ENCODE results near the gene GARRE1.

Gene GARRE1

DNA sequence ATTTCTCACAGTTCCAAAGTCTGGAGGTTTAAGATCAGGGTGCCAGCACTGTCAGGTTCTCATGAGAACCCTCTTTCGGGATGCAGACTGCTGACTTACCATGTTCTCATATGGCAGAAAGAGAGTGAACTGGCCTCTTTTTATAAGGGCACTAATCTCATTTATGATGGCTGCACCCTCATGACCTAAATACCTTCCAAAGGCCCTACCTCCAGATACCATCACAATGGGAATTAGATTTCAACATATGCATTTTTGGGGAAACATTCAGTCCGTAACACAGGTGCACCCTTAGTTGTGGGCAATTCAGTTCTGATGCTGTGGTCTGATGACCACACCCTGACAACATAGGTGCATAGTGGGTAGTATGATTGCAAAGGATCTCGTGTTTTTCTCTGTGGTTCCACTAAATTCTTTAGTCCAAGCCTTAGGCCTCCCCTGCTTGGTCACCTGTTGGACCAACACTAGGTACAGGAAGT lies 33.3 kb downstream of the GARRE1 start:
- no peak for DNase-seq (ENCODE audit: low read depth, low spot score)
- no peak overlapping the region for H3K4me3 ChIP-seq (ENCODE audit: low read depth, low read length)
- CTCF ChIA-PET = no interaction called here
- POLR2A ChIA-PET = no interaction called here
- TF ChIP-seq, protein P1, sequence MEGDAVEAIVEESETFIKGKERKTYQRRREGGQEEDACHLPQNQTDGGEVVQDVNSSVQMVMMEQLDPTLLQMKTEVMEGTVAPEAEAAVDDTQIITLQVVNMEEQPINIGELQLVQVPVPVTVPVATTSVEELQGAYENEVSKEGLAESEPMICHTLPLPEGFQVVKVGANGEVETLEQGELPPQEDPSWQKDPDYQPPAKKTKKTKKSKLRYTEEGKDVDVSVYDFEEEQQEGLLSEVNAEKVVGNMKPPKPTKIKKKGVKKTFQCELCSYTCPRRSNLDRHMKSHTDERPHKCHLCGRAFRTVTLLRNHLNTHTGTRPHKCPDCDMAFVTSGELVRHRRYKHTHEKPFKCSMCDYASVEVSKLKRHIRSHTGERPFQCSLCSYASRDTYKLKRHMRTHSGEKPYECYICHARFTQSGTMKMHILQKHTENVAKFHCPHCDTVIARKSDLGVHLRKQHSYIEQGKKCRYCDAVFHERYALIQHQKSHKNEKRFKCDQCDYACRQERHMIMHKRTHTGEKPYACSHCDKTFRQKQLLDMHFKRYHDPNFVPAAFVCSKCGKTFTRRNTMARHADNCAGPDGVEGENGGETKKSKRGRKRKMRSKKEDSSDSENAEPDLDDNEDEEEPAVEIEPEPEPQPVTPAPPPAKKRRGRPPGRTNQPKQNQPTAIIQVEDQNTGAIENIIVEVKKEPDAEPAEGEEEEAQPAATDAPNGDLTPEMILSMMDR (IDR thresholded peaks at IDR 0.05; ENCODE audit: insufficient read depth, low read length, missing control alignments) = no peak

DNA sequence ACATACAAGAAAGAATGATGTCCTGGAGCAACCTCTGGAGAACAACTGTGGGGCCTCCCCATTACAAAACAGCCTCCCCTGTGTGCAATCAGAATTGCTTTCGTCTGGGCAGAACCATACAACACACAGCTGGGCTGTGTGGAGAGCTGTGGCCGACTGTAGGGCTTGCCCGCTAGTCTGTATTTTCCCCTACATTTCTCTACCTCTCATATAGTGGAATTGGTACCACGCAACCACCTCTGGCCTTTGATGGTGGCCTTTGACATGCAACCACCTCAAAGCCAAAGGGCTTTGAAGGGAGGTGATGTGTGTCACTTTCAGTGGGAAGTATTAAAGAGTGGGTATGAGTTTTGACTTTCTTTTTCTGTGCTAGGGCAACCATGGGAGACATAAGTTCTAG lies 34.0 kb downstream of the GARRE1 start:
- ChIA-PET POLR2A (no interaction called here), CTCF (interaction anchor here (0.8 kb wide), 1 partner anchor 15 kb away, joined by 3 read pairs; no protein-coding TSS in a partner anchor)
- H3K4me3 ChIP-seq (ENCODE audit: low read depth, low read length) = no peak overlapping the region
- TF ChIP-seq, protein P1 (IDR thresholded peaks at IDR 0.05; ENCODE audit: insufficient read depth, low read length, missing control alignments) = no peak
- no peak for DNase-seq (ENCODE audit: low read depth, low spot score)

DNA sequence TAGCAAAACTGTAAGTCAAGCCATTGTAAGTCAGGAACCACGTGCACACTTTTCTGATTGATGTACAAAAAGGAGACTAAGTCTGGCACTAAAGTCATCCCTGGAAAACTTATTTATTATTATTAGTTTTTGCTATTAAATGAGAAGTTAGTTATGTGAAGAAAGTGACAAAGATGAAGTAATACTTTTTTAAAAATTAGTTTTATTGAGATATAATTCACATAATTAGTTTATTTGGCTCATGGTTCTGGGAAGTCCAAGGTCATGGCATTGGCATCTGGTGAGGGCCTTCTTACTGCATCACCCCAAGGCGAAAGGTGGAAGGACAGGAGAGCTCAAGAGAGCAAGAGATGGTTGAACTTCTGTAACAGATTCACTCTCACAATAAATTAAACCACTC lies 36.9 kb downstream of the GARRE1 start:
- no peak for DNase-seq (ENCODE audit: low read depth, low spot score)
- no peak overlapping the region for H3K4me3 ChIP-seq (ENCODE audit: low read depth, low read length)
- ChIA-PET CTCF (no interaction called here), POLR2A (no interaction called here)
- TF ChIP-seq, protein P1 (IDR thresholded peaks at IDR 0.05; ENCODE audit: insufficient read depth, low read length, missing control alignments) = no peak

DNA sequence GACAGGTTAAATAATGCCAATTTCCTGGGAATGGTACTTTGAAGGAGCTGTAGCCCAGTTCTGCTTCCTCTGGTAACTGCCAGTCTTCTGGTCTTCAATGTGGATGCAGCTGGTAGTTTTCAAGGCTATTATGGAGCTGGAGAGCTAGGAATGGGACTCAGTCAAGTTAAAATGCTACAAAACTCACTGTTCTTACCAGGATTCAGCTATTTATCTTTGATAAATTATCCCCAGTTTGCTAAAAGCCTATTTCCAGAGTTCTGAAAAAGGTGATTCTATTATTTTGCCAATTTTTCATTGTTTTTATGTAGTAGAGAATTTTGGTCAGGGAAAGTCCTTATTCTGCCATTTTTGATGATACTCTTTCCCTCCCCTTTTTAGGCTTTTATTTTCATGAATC lies 40.7 kb downstream of the GARRE1 start:
- DNase-seq (ENCODE audit: low read depth, low spot score) = no peak
- CTCF ChIA-PET = interaction anchor here (0.7 kb wide), 1 partner anchor 41 kb away, joined by 5 read pairs; no protein-coding TSS in a partner anchor
- TF ChIP-seq, protein P1 (IDR thresholded peaks at IDR 0.05; ENCODE audit: insufficient read depth, low read length, missing control alignments) = no peak
- H3K4me3 ChIP-seq (ENCODE audit: low read depth, low read length) = no peak overlapping the region
- POLR2A ChIA-PET = no interaction called here

DNA sequence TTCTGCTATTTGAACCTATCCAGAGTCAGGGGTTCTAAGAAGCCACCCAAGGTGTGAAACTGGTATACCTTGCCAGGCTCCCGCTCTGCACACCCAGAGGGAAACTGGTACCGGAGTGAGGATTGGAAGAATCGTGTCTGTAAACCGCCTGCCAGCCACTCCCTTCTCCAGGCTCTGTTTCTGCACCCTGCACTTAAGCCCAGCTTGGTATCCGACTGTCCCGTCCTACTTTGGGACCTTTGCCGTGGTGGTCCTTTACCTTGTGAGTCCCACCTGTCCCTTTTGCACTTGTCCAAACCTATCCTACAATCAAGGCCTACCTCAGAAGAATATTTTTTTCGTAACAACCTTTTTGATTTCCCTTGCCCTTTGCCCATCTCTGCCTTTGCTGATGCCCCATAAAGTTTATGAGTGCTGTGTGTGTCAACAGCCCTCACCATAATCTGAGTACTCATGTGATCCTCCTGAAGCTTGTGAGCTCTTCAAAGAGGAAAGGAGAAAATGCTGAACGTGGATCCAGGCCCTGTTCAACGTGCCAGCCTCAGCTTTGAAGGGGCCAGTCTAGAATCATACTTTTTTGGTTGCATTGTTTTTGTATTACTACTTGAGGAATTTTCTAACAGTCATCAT lies 44.7 kb downstream of the GARRE1 start:
- TF ChIP-seq, protein P1 (IDR thresholded peaks at IDR 0.05; ENCODE audit: insufficient read depth, low read length, missing control alignments) = no peak
- CTCF ChIA-PET = interaction anchor here (1.2 kb wide), 1 partner anchor 48 kb away, joined by 3 read pairs; no protein-coding TSS in a partner anchor
- POLR2A ChIA-PET = no interaction called here

DNA sequence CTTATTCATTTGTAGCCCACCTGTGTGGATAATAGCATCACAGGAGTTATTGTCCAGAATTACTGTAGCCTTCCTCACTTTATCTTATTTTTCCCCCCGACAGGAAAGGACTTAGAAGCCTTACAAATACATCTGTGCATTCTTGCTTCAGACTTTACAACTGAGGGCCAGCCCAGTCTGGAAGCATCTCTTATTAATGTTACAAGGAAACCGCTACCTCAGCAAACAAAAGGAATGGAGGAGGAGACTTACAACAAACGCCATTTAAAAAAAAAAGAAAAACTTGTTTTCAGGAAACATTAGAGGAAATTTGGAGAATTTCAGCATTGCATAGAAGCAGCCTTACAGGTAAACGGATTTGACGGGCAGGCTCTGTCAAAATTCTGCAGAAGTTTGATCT lies 45.2 kb downstream of the GARRE1 start:
- DNase-seq (ENCODE audit: low read depth, low spot score) = no peak
- POLR2A ChIA-PET = no interaction called here
- CTCF ChIA-PET = interaction anchor here (1.2 kb wide), 1 partner anchor 47 kb away, joined by 3 read pairs; no protein-coding TSS in a partner anchor
- no peak overlapping the region for H3K4me3 ChIP-seq (ENCODE audit: low read depth, low read length)
- TF ChIP-seq, protein P1 (IDR thresholded peaks at IDR 0.05; ENCODE audit: insufficient read depth, low read length, missing control alignments) = no peak

More for the DNA sequence above, 44.7 kb downstream of the GARRE1 start:
- DNase-seq (ENCODE audit: low read depth, low spot score) = no peak
- no peak overlapping the region for H3K4me3 ChIP-seq (ENCODE audit: low read depth, low read length)

All from AG04449 (cell line).